Measurements from ENCODE around the gene UNC45B.

GRCh38 chr17:35116845-35117244, 30.8 kb upstream of the UNC45B start:
- TF ChIP-seq CTCF (IDR thresholded peaks at IDR 0.05; ENCODE audit: control extremely low read depth in 1 of 3, insufficient read depth in 1 of 3, low read depth in 1 of 3, low read length in 3 of 3), result peak in 1 of 3 experiments; percentile 33; a peak in 2 of 4 replicates
- TF ChIP-seq RAD21 (IDR thresholded peaks at IDR 0.05 in 1 of 2, conservative IDR thresholded peaks at IDR 0.05 in 1 of 2; ENCODE audit: low read depth in 2 of 2, low read length in 2 of 2), result peak in 1 of 2 experiments; percentile 18; a peak in 2 of 4 replicates
- no peak for TF ChIP-seq EZH2 (IDR thresholded peaks at IDR 0.05; ENCODE audit: low read depth, low read length, severe bottlenecking)
- TF ChIP-seq ATF3 (IDR thresholded peaks at IDR 0.05; ENCODE audit: insufficient read depth, low read depth, low read length), result no peak
- no peak for TF ChIP-seq RFX5 (IDR thresholded peaks at IDR 0.05; ENCODE audit: borderline replicate concordance, low read depth, low read length)
- TF ChIP-seq TEAD4 (IDR thresholded peaks at IDR 0.05; ENCODE audit: low read depth, low read length), result no peak
- no peak for TF ChIP-seq ATF2 (IDR thresholded peaks at IDR 0.05; ENCODE audit: low read length)
- TF ChIP-seq EP300 (IDR thresholded peaks at IDR 0.05; ENCODE audit: borderline replicate concordance in 1 of 2, low read depth in 2 of 2, low read length in 2 of 2), result no peak
- no peak for TF ChIP-seq TAF1 (IDR thresholded peaks at IDR 0.05; ENCODE audit: low read depth, low read length)
- no peak for TF ChIP-seq HDAC6 (IDR thresholded peaks at IDR 0.05; ENCODE audit: low read depth, low read length)
- no peak for TF ChIP-seq JUND (IDR thresholded peaks at IDR 0.05; ENCODE audit: low read length)
- no peak for TF ChIP-seq TCF12 (IDR thresholded peaks at IDR 0.05; ENCODE audit: low read depth, low read length)
